ENCODE measurements around the gene USP21.

The USP21 gene

DNA sequence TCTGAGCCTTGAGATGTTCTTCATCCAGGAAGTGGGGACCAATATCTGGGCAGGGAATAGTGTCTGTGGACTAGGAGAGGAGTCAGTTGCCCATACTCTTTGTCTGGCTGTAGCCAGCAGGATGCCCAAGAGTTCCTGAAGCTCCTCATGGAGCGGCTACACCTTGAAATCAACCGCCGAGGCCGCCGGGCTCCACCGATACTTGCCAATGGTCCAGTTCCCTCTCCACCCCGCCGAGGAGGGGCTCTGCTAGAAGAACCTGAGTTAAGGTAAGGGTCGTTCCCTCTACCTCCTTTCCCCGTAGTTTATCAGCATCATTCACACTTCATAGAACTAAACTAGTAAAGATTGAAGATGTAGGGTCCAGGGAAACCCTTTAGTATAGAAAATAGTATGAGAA is 3.5 kb downstream of the USP21 start:
- Histone ChIP-seq H3K9me3 (ENCODE audit: control insufficient read depth, insufficient read depth, low read length) (no peaks in the 10 kb centered on the region), H3K9me2 (replicated peaks; ENCODE audit: control insufficient read depth, low read length) (no peaks in the 10 kb centered on the region), H3K36me3 (ENCODE audit: control insufficient read depth, low read length) (peaks cover 43% of the 10 kb centered on the region), H4K20me1 (ENCODE audit: control insufficient read depth, insufficient read depth, low read depth, low read length) (no peaks in the 10 kb centered on the region), H3K27me3 (ENCODE audit: control insufficient read depth, low read length) (no peaks in the 10 kb centered on the region), H3F3A (ENCODE audit: control insufficient read depth, insufficient read depth) (0 out of 2 replicates have a peak, but pooled peaks cover 4% of the 10 kb centered on the region), H3K79me2 (ENCODE audit: control insufficient read depth, low read length) (peaks cover 22% of the 10 kb centered on the region), H3K4me3 (ENCODE audit: low read length) (no peak overlapping the region), H3K4me2 (ENCODE audit: low read length) (no peak overlapping the region), H3K27ac (ENCODE audit: low read depth, low read length) (no peak overlapping the region), H3K4me1 (ENCODE audit: control insufficient read depth, low read length) (peaks cover 39% of the 10 kb centered on the region)
- TF ChIP-seq, protein P1, sequence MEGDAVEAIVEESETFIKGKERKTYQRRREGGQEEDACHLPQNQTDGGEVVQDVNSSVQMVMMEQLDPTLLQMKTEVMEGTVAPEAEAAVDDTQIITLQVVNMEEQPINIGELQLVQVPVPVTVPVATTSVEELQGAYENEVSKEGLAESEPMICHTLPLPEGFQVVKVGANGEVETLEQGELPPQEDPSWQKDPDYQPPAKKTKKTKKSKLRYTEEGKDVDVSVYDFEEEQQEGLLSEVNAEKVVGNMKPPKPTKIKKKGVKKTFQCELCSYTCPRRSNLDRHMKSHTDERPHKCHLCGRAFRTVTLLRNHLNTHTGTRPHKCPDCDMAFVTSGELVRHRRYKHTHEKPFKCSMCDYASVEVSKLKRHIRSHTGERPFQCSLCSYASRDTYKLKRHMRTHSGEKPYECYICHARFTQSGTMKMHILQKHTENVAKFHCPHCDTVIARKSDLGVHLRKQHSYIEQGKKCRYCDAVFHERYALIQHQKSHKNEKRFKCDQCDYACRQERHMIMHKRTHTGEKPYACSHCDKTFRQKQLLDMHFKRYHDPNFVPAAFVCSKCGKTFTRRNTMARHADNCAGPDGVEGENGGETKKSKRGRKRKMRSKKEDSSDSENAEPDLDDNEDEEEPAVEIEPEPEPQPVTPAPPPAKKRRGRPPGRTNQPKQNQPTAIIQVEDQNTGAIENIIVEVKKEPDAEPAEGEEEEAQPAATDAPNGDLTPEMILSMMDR (IDR thresholded peaks at IDR 0.05; ENCODE audit: low read depth, low read length, poor library complexity, severe bottlenecking), result no peak
- TF ChIP-seq EZH2phosphoT487 (IDR thresholded peaks at IDR 0.05; ENCODE audit: borderline replicate concordance, low read length), result no peak

DNA sequence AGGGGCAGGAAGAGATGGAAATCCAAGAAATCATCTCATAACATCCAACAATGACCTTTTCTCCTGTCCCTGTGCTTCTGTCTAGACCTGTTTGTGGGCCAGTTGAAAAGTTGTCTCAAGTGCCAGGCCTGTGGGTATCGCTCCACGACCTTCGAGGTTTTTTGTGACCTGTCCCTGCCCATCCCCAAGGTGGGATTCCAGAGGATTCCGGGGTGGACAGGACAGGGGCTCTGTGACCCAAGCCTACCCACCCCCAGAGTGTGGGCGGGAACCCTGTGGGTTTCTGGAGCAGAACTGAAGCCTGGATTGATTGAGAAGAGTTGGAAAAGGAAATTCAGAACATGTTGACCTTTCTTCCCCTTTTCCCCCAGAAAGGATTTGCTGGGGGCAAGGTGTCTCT is 4.5 kb downstream of the USP21 start:
- Histone ChIP-seq H3F3A (ENCODE audit: control insufficient read depth, insufficient read depth) (no peaks in the 10 kb centered on the region), H3K36me3 (ENCODE audit: control insufficient read depth, low read length) (peaks cover 35% of the 10 kb centered on the region), H3K27me3 (ENCODE audit: control insufficient read depth, low read length) (no peaks in the 10 kb centered on the region), H3K4me1 (ENCODE audit: control insufficient read depth, low read length) (peaks cover 33% of the 10 kb centered on the region), H4K20me1 (ENCODE audit: control insufficient read depth, insufficient read depth, low read depth, low read length) (no peaks in the 10 kb centered on the region), H3K9me2 (replicated peaks; ENCODE audit: control insufficient read depth, low read length) (no peaks in the 10 kb centered on the region), H3K9me3 (ENCODE audit: control insufficient read depth, insufficient read depth, low read length) (no peaks in the 10 kb centered on the region), H3K4me3 (ENCODE audit: low read length) (no peak overlapping the region), H3K79me2 (ENCODE audit: control insufficient read depth, low read length) (peaks cover 22% of the 10 kb centered on the region), H3K27ac (ENCODE audit: low read depth, low read length) (no peak overlapping the region), H3K4me2 (ENCODE audit: low read length) (no peak overlapping the region)
- TF ChIP-seq, protein P1 (IDR thresholded peaks at IDR 0.05; ENCODE audit: low read depth, low read length, poor library complexity, severe bottlenecking), result no peak
- no peak for TF ChIP-seq EZH2phosphoT487 (IDR thresholded peaks at IDR 0.05; ENCODE audit: borderline replicate concordance, low read length)

DNA sequence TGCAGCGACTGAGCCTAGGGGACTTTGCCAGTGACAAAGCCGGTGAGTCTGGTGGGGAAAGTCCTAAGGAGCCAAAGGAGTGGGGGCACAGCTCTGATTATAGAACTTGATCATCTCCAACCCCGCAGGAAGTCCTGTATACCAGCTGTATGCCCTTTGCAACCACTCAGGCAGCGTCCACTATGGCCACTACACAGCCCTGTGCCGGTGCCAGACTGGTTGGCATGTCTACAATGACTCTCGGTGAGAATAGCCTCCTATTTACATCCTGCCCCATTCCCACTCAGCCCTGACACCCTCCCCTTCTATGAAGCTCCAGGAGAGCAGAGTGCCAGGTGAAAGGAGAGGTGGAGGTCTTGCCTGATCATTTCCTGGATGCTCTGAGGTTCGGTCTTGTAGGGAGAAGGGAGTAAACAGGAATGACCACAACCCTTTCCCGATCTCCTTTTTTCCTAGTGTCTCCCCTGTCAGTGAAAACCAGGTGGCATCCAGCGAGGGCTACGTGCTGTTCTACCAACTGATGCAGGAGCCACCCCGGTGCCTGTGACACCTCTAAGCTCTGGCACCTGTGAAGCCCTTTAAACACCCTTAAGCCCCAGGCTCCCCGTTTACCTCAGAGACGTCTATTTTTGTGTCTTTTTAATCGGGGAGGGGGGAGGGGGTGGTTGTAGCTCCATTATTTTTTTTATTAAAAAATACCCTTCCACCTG is 5.8 kb downstream of the USP21 start:
- peak overlapping the region; percentile 41 for H3K27ac ChIP-seq (ENCODE audit: low read depth, low read length)
- H3K79me2 ChIP-seq (ENCODE audit: control insufficient read depth, low read length), result peaks cover 16% of the 10 kb centered on the region
- H3F3A ChIP-seq (ENCODE audit: control insufficient read depth, insufficient read depth), result no peaks in the 10 kb centered on the region
- H3K4me1 ChIP-seq (ENCODE audit: control insufficient read depth, low read length), result peaks cover 27% of the 10 kb centered on the region
- H3K4me2 ChIP-seq (ENCODE audit: low read length), result peak overlapping the region; percentile 77
- H3K9me2 ChIP-seq (replicated peaks; ENCODE audit: control insufficient read depth, low read length), result no peaks in the 10 kb centered on the region
- no peaks in the 10 kb centered on the region for H4K20me1 ChIP-seq (ENCODE audit: control insufficient read depth, insufficient read depth, low read depth, low read length)
- peaks cover 43% of the 10 kb centered on the region for H3K36me3 ChIP-seq (ENCODE audit: control insufficient read depth, low read length)
- no peaks in the 10 kb centered on the region for H3K27me3 ChIP-seq (ENCODE audit: control insufficient read depth, low read length)
- peak overlapping the region; percentile 95 for H3K4me3 ChIP-seq (ENCODE audit: low read length)
- H3K9me3 ChIP-seq (ENCODE audit: control insufficient read depth, insufficient read depth, low read length), result no peaks in the 10 kb centered on the region
- no peak for TF ChIP-seq EZH2phosphoT487 (IDR thresholded peaks at IDR 0.05; ENCODE audit: borderline replicate concordance, low read length)
- TF ChIP-seq, protein P1 (IDR thresholded peaks at IDR 0.05; ENCODE audit: low read depth, low read length, poor library complexity, severe bottlenecking), result no peak
